GM19467 (cell line): ENCODE results near the gene ZNF526.

ENCODE experiments used
- ATAC-seq: cut with Tn5 transposase; IDR thresholded peaks from one replicate; pipeline ENCODE4 v1.9.1; 2021; ENCODE audit warnings: mild to moderate bottlenecking, moderate library complexity; ENCODE audit not compliant: unreplicated experiment

ZNF526 gene

GRCh38 chr19:42196011-42197001 lies 23.8 kb upstream of the ZNF526 start:
- ATAC-seq = no peak

GRCh38 chr19:42197375-42197817 lies 22.7 kb upstream of the ZNF526 start:
- ATAC-seq = no peak

DNA sequence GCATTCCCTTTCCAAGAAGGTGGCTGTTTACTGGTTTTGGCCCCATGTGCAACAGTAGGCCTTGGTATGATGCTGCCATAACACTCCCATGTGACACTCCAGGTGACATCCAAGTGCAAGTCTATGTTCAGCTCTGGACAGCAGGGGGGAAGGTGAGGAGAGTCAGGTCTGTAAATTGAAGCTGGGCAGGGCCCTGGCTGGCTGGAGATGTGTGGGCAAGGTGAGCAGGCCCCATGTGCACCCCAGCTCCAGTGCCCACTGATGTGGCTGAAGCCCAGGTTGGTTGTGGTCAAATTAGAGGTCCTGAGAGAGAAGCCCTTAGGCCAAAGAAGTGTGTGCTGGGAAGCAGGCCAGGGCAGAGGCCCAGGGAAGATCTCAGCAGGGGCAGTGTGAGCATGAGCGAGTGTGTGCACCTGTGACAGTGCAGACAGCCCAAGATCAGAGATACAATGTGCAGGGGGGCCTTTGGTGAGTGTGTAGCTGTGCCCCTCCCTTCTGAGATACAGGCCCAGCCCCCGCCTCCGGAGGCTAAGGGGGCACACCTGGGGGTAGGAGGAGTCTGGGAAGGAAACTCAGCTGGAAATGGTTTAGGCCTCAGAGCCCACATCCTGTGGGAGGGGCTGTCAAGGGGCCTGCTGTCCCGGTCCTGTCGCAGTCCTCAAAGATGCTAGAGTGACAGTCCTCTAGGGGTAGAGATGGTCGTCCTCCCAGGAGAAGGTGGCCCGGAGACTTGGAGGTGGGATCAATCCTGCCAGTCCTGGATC lies 21.3 kb upstream of the ZNF526 start:
- ATAC-seq = peak; percentile 54

- ATAC-seq = peak; percentile 41
Measured at GRCh38 chr19:42199440-42200115, 20.5 kb upstream of the ZNF526 start.

- ATAC-seq = no peak
Measured at GRCh38 chr19:42200116-42200715, 19.9 kb upstream of the ZNF526 start.

GRCh38 chr19:42201489-42202289 lies 18.4 kb upstream of the ZNF526 start:
- ATAC-seq = no peak

- no peak for ATAC-seq
Measured at GRCh38 chr19:42202290-42202880, 17.7 kb upstream of the ZNF526 start.

DNA sequence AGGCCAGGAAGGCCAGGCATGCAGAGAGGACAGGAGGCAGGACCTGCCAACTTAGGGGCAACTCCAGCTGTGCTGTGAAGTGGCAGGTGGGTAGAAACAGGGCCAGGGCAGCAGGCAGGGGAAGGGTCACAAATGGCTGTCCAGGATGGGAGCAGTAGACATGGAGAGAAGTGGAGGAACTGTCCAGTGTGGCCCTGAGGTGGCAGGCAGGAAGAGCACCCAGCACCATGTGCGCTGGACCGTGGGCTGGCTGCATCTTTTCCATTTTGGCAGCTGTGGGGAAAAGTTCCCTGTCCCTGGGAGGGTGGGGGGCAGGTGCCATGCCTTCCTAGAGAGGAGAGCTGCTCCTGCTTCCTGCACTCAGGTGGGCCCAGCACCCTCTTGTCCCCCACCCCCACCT lies 16.4 kb upstream of the ZNF526 start:
- ATAC-seq = no peak

DNA sequence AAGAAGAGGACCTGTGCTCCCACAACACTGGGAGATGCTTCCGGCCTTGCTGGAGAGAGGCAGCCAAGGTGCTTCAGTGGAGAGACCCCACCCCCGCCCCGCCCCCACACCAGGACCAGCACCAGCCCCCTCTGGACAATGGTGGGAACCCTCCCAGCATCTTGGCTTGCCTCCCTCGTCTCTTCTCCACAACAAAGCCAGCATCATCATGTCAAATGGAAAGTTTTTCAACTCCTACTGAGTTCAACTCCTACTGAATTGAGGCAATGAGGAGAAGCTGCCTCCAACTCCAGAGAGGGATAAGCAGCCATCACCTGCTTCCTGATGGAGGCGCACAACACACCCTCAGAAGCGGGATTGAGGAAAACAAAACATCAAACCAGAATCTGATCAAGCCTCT lies 15.4 kb upstream of the ZNF526 start:
- no peak for ATAC-seq

- ATAC-seq = no peak
Measured at GRCh38 chr19:42206871-42207755, 13.0 kb upstream of the ZNF526 start.

DNA sequence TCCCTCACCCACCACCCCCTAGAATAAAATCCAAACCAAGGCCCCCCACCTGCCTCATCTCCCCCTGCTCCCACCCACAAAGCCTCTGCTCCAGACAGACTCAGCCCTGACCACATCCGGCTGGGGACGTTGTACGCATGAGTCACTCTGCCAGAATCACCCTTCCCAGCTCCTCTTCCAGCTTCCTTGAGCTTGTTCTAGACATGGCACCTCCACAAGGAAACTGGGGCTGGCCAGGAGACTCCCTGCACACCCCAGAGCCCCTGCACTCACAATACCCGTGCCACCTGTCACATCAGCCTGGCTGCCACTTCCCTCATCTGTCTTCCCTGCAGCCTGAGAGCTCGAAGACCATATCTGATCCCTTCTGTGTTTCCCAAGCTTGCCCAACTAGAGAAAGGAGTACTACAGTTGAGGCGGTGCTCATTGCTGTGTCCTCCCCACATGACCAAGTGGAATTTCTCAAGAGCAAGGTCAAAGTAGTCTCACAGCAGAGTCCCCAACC lies 12.3 kb upstream of the ZNF526 start:
- no peak for ATAC-seq

DNA sequence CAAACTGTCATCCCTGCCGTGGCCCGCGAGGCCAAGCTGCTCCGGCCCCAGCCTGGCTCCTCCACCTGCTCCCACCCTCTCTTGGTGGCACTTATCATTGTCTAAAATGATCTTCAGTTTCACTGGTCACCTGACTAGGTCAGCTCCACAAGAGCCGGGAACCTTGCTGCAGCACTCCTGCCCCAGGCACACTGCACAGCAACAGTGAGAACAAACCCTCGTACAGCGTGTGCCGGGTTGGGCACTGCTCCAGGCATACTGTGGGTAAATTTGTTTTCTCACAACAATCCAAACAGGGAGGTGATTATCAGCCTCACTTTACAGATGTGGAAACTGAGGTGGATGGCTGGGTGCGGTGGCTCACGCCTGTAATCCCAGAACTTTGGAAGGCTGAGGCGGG lies 11.5 kb upstream of the ZNF526 start:
- no peak for ATAC-seq

- ATAC-seq = no peak
Measured at GRCh38 chr19:42212886-42213285, 7.2 kb upstream of the ZNF526 start.

DNA sequence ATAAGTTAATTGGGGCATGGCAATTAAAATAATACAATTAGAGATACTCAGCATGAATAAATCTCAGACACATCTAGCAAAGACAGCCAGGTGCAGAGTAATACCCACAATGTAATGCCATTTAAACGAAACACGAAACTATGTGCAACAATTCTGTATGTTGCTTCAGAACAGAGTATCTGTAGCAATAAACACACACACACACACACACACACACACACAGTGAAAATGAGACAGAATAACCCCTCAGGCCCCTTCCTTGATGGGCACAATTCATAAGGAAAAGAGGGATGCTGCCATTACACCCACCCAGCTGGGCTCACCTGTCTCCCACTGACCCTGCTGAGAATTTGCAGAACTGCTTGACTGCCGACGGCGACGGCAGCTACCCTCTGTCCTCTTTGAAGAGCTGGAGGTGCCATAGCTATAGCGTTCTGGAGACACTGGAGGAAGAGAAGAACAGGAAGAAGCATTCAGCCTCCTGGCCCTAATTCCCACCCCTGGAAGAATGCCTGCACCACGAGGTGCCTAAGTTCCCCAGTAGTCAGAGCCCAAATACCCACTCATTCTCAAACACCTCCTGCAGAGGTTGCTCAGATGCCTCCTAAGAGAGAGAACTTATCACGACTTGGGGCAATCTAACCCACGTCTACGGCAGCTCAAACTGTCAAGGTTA lies 5.2 kb upstream of the ZNF526 start:
- ATAC-seq = no peak

- peak; percentile 8 for ATAC-seq
Measured at GRCh38 chr19:42216653-42217519, 3.2 kb upstream of the ZNF526 start.

DNA sequence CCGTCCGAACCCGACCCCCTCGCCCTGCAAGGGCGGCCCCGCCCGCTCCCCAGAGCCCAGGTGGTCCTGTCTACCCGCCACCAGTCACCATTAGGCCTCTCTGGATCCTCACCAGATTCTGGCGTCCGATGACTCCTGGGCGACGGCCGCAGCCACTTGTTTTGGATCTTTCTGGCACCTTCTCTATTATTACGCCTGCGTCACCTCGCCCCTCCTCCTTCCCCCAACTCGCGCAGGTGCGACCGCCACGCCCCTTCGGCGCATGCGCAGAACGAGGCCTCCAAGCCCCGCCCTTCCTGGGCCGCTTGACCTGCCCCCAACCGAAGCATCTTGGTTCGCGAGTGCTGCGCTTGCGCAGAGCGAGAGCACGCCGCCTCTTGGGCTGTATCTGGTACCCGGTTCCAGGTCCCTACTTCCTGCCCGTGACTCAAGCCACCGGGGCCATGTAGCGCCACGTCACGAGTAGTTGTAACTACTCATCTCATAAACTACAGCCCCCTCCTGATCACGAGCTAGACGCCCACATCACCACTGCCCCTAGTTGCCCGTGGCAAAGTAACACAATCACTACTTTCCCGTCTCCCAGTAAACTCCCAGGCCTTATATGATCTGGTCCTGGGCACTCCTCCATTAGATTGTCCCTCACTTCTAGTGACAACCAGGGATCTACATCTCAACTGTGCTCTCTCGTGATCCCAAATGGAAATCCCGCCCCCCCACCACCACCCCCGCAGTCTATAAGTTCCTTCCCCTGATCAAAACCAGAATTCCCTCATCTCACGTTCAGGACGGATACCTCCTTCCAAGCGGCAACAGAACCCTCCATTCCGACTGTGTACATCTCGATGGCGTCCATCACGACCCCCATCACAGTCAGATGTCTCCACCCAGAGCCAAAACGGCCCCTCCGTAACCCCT lies 2.3 kb upstream of the ZNF526 start, which contains the start of gene DEDD2:
TSS of gene DEDD2 (minus strand) at position 158 of the 918 bp plus-strand sequence. CDS start 670 bp downstream, outside the sequence.
- ATAC-seq = peak; percentile 55
